Measurements from ENCODE around the gene ANKDD1B.

Gene ANKDD1B

DNA sequence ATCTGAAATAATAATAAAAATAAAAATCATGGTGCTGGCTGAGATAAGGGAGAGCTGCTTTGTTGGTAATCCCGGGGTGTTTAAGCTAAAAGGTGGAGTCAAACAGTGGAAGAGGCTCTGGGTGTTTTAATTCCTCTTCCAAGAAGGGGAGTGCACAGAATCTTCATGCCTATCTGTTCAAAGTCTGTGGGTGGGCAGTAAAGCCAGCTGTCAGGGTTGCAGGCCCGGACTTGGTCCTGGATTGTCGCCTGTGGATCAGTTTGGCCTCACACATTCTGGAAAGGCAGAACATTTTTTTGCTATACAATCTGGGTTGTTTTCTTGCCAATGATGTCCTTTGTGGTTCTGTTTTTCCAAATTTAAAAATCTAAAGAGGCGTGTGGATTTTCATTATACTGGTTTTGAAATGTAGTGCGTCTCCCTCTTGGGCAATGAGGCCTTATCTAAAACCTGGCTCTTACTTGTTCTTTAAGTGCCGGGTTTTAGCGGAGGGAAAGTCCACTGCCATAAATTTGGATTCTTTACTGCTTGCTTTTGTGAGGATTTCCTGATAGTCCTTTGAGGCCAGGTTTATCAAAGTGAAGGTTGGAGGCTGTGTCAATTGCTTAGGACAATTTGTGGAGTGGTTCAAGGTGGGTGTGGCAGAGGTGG, 5.8 kb downstream of the ANKDD1B start:
- DNase-seq (ENCODE audit: low read depth in 2 of 2): no peak

GRCh38 chr5:75617736-75618352, 6.6 kb downstream of the ANKDD1B start:
- no peak for DNase-seq (ENCODE audit: low read depth in 2 of 2)

DNA sequence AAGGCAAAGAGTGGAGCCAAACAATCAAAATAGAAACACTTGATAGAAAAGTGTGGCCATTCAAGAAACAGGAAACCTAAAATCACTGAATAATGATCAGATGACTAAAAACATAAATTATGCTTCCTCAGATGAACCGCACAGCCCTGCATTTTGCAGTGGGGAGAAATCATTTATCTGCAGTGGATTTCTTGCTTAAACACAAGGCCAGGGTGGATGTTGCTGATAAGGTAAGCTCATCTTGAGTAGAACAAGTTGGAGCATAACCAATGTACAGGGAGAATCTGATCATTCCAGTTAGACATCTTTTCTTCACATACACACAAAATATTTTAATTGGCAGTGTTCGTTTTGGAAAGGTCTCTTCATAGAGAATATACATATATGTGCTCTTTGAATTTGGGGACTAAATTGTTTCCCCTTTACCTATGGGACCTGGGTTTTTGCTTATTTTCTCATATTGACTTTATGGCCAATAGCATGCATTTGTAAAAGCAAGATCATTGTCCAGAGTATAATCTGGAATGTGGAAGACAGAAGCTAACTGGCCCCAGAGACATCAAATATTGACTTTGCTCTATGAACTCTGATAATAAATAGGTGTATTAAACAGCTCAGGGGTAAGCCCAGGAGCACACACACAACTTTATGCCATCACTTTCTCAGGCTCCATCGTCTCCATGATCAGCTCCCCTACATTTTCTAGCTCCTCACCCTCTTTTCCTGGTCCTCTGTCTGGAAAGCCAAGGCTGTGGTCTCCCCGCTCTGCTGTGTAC, 9.1 kb downstream of the ANKDD1B start:
- DNase-seq (ENCODE audit: low read depth in 2 of 2): no peak

GRCh38 chr5:75622564-75622963, 11.3 kb downstream of the ANKDD1B start:
- no peak for DNase-seq (ENCODE audit: low read depth in 2 of 2)

GRCh38 chr5:75623846-75624245, 12.6 kb downstream of the ANKDD1B start:
- DNase-seq (ENCODE audit: low read depth in 2 of 2): no peak

DNA sequence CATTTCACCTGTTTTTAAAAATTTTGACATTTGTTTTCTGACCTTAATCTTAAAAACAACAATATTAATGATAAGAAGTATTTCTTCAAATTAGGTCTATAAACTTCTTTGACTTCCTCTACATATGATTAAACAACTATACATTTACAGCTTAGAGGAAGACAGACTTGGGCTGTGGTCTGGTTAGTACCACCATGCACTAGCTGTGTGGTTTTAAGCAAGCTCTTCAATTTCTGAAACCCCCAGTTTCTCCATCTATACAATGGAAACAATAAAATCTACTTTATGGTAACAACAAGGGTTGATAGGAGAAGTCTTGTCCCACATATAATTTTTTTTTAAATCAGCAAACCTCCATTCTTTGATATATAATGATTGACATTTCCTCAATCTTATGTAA, 15.7 kb downstream of the ANKDD1B start:
- DNase-seq (ENCODE audit: low read depth in 2 of 2): no peak

GRCh38 chr5:75627801-75628200, 16.5 kb downstream of the ANKDD1B start:
- DNase-seq (ENCODE audit: low read depth in 2 of 2): no peak

- DNase-seq (ENCODE audit: low read depth in 2 of 2): no peak
These were observed 19.6 kb downstream of the ANKDD1B start for GRCh38 chr5:75630875-75631274.

DNA sequence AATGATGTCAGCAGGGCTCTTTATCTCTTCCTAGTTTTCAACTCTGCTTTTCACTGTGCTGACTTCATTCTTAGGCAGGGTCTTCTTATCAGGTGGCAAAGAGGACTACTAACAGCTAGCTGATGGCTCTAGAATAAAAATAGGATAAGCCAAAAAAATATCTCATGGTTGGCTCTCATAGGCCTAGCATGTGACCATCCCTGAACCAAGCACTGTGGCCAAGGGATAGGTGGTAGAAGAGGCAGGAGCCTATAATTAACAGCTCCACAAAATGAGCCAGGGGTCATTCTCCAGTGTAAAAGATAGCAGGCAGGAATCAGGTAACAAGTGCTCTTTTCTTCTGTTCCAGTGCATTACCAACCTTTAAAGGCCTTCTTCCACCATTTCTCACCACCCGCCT, 21.1 kb downstream of the ANKDD1B start:
- no peak for DNase-seq (ENCODE audit: low read depth in 2 of 2)

DNA sequence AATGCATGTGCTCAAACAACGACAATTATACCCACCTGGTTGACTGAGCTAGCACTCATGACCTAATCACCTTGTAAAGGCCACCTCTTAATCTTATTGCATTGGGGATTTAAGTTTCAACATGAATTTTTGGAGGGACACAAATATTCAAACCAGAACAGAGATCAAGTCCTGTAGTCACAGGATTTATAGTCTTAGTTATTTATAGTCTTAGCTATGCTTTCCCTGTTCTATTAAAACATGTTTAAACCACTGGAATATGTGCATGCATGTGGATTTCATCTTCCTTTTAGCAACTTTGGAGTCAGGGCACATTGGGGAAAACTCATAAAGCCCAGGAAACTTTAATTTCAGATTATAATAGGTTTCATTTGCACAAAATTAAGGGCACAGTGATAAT, 26.7 kb downstream of the ANKDD1B start:
- no peak for DNase-seq (ENCODE audit: low read depth in 2 of 2)

DNA sequence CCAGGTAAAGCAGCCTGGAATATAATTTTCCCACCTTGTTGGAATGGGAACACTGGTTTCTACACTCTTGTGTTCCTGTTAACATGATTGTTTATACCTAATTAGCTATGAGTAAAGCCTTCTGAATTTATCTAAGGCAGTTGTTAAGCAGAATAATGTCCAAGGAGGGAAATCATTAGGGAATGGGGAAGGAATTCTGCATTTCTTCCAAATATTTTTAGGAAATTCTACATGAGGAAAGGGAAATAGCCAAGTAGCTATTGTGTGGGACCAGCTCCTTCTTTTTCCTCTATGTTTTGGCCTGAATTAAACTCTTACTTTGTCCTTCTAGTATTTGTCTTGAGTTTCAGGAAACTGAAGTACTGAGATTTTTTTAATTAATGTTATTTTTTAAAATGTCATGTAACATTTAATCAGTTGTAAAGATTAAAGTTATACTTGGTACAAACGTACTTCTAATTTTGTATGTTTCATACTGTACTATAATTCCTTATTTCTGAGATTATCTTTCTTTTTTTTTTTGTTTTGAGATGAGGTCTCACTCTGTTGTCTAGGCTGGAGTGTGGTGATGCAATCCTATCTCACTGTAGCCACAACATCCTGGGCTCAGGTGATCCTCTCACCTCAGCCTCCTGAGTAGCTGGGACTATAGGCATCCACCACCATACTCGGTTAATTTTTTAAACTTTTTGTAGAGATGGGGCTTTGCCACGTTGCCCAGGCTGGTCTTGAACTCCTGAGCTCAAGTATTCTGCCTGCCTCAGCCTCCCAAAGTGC, 28.5 kb downstream of the ANKDD1B start:
- DNase-seq (ENCODE audit: low read depth in 2 of 2): no peak

DNA sequence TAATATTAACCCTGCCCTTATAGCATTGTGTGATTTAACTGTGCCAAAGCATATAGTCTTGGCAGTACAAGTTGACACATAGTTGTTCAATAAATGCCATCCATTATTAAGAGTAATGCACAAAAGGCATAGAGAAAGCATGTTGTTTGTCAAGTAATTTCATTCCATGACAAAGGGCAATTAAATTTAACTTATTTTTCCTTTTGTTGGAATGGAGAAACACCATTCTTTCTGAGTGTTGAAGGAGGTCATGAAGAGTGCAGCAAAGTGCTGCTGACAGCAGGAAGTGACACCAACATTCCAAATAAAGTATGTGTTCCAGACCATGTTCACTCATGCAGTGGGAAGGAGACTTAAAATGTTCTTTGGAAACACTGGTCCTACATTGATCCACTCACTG, 29.1 kb downstream of the ANKDD1B start:
- no peak for DNase-seq (ENCODE audit: low read depth in 2 of 2)

GRCh38 chr5:75640826-75641225, 29.6 kb downstream of the ANKDD1B start:
- DNase-seq (ENCODE audit: low read depth in 2 of 2): no peak

GRCh38 chr5:75648712-75649111, 37.5 kb downstream of the ANKDD1B start:
- DNase-seq (ENCODE audit: low read depth in 2 of 2): no peak

- DNase-seq (ENCODE audit: low read depth in 2 of 2): no peak
These were observed 40.5 kb downstream of the ANKDD1B start for GRCh38 chr5:75651575-75652238.

DNA sequence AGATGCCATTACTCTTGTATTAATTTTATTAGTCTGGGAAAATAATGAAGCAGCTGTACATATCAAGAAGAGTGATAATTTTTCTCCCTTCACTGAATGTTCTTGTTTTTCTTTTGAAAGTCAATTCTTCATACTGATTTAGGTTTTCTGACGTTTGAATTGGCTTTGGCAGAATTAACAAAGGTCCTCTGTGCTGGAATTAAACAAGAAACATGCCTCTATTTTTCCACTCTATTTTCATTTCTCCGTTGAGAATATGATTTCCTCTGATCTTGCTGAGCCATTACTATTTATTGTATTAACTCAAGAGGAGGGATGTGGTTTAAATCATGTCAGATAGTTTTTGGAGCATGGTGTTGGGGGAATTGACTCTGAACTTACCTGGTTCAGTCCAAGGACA, 42.3 kb downstream of the ANKDD1B start:
- DNase-seq (ENCODE audit: low read depth in 2 of 2): no peak

GRCh38 chr5:75654693-75655295, 43.5 kb downstream of the ANKDD1B start:
- no peak for DNase-seq (ENCODE audit: low read depth in 2 of 2)

DNA sequence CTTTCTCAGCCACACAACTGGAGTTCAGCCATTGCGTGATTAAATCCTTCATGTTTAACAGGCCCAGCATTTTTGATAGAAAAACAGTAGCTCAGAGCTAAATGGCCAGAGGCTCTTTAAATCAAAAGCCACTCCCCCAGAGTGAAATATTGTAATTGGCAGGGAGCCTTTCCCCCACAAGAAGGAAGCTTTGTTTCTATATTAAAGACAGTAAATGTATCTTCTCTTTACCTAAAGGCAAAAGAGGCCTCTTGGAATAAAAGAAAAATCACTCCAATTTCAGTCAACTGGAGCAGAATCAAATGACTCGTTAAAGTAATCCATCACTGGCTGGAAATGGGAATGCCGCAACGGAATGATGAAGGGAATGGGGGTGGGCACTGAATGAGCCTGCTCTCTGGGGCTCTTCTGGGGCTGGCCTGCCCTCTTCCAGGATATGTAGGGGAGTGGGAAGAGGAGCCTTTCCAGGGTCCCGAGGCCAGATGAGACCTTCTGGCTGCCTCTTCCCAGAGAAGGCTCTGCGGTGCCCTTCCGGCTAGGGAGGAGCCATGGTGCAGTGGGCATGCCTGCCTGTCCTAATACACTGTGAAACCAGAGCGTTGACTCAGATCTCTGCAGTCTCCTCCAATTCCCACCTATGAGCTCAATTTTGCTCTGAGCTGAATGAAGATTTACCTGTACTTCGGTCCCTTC, 45.2 kb downstream of the ANKDD1B start:
- no peak for DNase-seq (ENCODE audit: low read depth in 2 of 2)

DNA sequence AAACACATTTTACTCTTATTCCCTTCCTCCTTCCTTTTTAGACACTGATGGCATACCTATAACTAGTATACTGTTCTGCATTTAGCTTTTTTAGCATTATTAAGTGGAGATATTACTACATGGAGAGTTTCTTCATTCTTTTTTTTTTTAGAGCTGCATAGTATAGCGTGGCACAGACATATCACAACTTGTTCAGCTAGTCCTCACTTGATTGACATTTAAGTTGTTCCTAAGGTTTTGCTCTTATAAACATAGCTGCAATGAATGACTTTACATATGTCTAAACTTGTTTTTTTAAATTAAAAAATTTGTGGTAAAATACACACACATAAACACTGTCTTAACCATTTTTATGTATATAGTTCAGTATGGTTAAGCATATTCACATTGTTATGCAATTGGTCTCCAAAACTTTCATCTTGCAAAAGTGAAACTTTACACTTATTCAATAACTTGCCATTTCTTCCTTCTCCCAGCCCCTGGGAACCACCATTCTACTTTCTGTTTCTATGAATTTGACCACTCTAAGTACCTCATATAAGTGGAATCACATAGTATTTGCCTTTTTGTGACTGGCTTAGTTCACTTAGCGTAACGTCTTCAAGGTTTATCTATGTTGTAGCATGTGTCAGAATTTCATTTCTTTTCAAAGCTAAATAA, 48.7 kb downstream of the ANKDD1B start:
- no peak for DNase-seq (ENCODE audit: low read depth in 2 of 2)
